ENCODE results near the gene MSRB3. TPM values are rescaled to one million over a fixed set of nuclear protein-coding genes. Genes with fewer than 3 reads are reported as not detected.

Gene MSRB3
- total and polyA plus RNA-seq, 4 donors: 1.0 to 5.2 (median 3.1) TPM

GRCh38 chr12:65276916-65277530 lies 1.5 kb upstream of the MSRB3 start:
- peaks cover 0 to 14% (median 7%) of the 10 kb centered on the region in 4 donors for H3K4me1 ChIP-seq (ENCODE audit: control insufficient read depth in 4 of 4, insufficient read depth in 4 of 4, low read length in 3 of 4)

More at GRCh38 chr12:65276916-65277530, 1.5 kb upstream of the MSRB3 start:
- peaks cover 0 to 4% (median 0%) of the 10 kb centered on the region in 4 donors for H3K27me3 ChIP-seq (ENCODE audit: control insufficient read depth in 4 of 4, insufficient read depth in 4 of 4, low read length in 3 of 4)
- H3K9ac ChIP-seq (ENCODE audit: low read depth in 1 of 2, low read length in 2 of 2): no peak overlapping the region
- WGBS: 61% methylated on average over 3 of the region's 3 CpGs
- H3K27ac ChIP-seq (ENCODE audit: low read depth in 1 of 2, low read length in 2 of 2): no peak overlapping the region
- H3K9me3 ChIP-seq (ENCODE audit: control insufficient read depth in 4 of 4, low read length in 3 of 4): no peaks in the 10 kb centered on the region
- H3K36me3 ChIP-seq (ENCODE audit: control insufficient read depth in 4 of 4, insufficient read depth in 3 of 4, low read depth in 1 of 4, low read length in 3 of 4): no peaks in the 10 kb centered on the region
- DNase-seq (ENCODE audit: low spot score): no peak
- TF ChIP-seq SP1 (IDR thresholded peaks at IDR 0.05) (no peak), MAX (IDR thresholded peaks at IDR 0.05) (no peak), RXRA (IDR thresholded peaks at IDR 0.05) (no peak), FOXA1 (IDR thresholded peaks at IDR 0.05) (no peak), HNF4A (conservative IDR thresholded peaks at IDR 0.05) (no peak), NR2F2 (IDR thresholded peaks at IDR 0.05) (no peak), CTCF (IDR thresholded peaks at IDR 0.05; ENCODE audit: low read depth, low read length, missing input control) (no peak), RAD21 (IDR thresholded peaks at IDR 0.05) (no peak), REST (IDR thresholded peaks at IDR 0.05) (no peak), JUND (IDR thresholded peaks at IDR 0.05) (no peak), ZBTB33 (IDR thresholded peaks at IDR 0.05) (no peak), HNF4G (IDR thresholded peaks at IDR 0.05) (no peak), FOXA2 (IDR thresholded peaks at IDR 0.05) (no peak), TAF1 (conservative IDR thresholded peaks at IDR 0.05) (no peak), EGR1 (IDR thresholded peaks at IDR 0.05; ENCODE audit: low read depth in 2 of 2) (no peak), GABPA (IDR thresholded peaks at IDR 0.05 in 1 of 2, conservative IDR thresholded peaks at IDR 0.05 in 1 of 2) (no peak)
- TF ChIP-seq, protein P1, sequence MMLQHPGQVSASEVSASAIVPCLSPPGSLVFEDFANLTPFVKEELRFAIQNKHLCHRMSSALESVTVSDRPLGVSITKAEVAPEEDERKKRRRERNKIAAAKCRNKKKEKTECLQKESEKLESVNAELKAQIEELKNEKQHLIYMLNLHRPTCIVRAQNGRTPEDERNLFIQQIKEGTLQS (IDR thresholded peaks at IDR 0.05): no peak
- H3K4me3 ChIP-seq (ENCODE audit: low read depth in 1 of 3, low read length in 3 of 3): no peak overlapping the region

Data from liver (tissue), 9 donors.